Small intestine (tissue), 4 donors: ENCODE measurements around the gene WDR12. TPM values are rescaled to one million over a fixed set of nuclear protein-coding genes. Genes with fewer than 3 reads are reported as not detected.

Experiments
- polyA plus RNA-seq, 4 donors: library from polyadenylated mRNA; stranded (reverse) in 3 of 4; unstranded in 1 of 4; fragments of 200-250 nt in 3 of 4; fragments of 120-200 nt in 1 of 4; gene quantifications; one replicate each; pipeline versions ENCODE4 v1.2.1 to v1.2.3, GENCODE V29; 2013
- donor health status: healthy with polysubstance abuse.
- donor health status: Bipolar disorder and iron deficiency.
- donor health status: healthy.

The WDR12 gene
- polyA plus RNA-seq, 4 donors: 22.0 to 87.2 (median 29.3) TPM

Other genes starting within 250 kb of the WDR12 start
- 1 to 10 TPM in 2 of 4 donors, under 1 TPM in 2; under 0.01 to 5.2 (median 0.67) TPM for gene ICA1L, start 39.9 kb downstream of the WDR12 start, polyA plus RNA-seq
- 1 to 10 TPM in 3 of 4 donors, under 1 TPM in 1; 0.89 to 9.3 (median 1.7) TPM for gene CARF, start 602 bp upstream of the WDR12 start, polyA plus RNA-seq
- gene NBEAL1, start 103.2 kb upstream of the WDR12 start, polyA plus RNA-seq: 10 to 100 TPM in 3 of 4 donors, 1 to 10 TPM in 1; 6.5 to 12.7 (median 11.8) TPM